ENCODE measurements around the gene HS3ST4. TPM values are rescaled to one million over a fixed set of nuclear protein-coding genes. Genes with fewer than 3 reads are reported as not detected.

The HS3ST4 gene
- total RNA-seq, 1 experiment from 2014 or later, result not detected

DNA sequence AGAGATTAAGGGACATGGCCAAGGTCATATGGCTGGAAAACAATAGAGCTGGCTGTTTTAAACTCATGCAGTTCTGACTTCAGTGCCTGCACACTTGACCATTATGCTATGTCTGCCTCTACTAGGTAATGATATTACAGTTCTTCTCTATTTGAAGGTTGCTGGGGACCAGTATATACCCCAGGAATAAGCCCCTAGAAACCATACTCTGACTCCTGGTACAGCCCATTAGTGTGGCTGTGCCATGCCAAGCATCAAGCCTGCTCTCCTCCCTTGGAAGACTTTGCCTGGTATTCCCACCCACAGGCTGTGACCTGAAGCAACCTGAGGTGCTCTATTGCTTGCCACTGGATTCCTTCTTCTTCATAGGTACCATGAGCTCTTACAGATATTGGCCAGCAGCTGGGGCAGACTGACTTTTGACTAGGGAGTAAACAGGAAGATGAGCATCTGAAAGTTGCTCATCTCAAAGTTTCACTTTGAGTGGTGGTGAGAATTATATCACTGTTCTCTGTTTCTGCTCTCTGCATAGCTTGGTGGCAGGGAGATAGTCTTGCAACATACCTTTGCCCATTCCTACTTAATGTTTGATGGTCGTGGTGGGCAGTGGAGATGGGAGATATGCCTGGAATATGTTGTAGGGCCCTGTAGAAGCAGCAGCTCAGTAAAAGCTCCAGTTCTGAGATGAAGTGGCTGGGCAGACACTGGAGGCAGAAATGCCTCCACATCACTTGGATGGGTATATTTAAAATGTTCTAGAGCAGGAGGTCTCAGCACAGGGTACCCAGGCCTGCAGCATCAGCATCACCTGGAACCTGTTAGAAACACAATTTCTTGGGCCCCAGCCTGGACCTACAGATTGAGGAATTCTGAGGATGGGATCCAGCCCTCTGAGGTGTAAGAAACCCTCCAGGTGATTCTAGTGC, 274.7 kb downstream of the HS3ST4 start:
- Histone ChIP-seq H3K27ac (ENCODE audit: low read depth, low read length) (no peak overlapping the region), H3K9ac (ENCODE audit: low read length) (no peak overlapping the region), H2AFZ (ENCODE audit: low read depth, low read length, poor library complexity, severe bottlenecking) (no peak overlapping the region), H3K4me1 (ENCODE audit: control insufficient read depth in 1 of 2, insufficient read depth in 2 of 2, low read length in 2 of 2) (no peaks in the 10 kb centered on the region), H3K4me3 (replicated peaks in 1 of 2; ENCODE audit: low read depth in 1 of 2, low read length in 2 of 2) (no peak overlapping the region), H3K4me2 (ENCODE audit: low read length) (no peak overlapping the region), H3K79me2 (ENCODE audit: insufficient read depth, low read length) (no peaks in the 10 kb centered on the region), H4K20me1 (ENCODE audit: insufficient read depth) (no peaks in the 10 kb centered on the region), H3K36me3 (ENCODE audit: control insufficient read depth in 1 of 2, insufficient read depth in 2 of 2, low read length in 2 of 2) (no peaks in the 10 kb centered on the region), H3K9me2 (ENCODE audit: insufficient read depth) (no peaks in the 10 kb centered on the region), H3K9me3 (ENCODE audit: control insufficient read depth in 1 of 2, insufficient read depth in 1 of 2, low read depth in 1 of 2, low read length in 2 of 2) (no peaks in the 10 kb centered on the region; a peak in 1 of 4 replicates), H3K27me3 (ENCODE audit: insufficient read depth, low read length) (no peaks in the 10 kb centered on the region)
- DNase-seq (ENCODE audit: low read depth, low spot score) (no peak), ATAC-seq (no peak)
- intact Hi-C loops (cut with micrococcal nuclease), result no loop called here
- TF ChIP-seq ZNF274 (IDR thresholded peaks at IDR 0.05; ENCODE audit: low read depth, low read length) (no peak), EZH2 (IDR thresholded peaks at IDR 0.05) (no peak), JUND (IDR thresholded peaks at IDR 0.05) (no peak), FOSL1 (IDR thresholded peaks at IDR 0.05; ENCODE audit: low read depth) (no peak), CEBPB (IDR thresholded peaks at IDR 0.05; ENCODE audit: low read depth) (no peak), SP1 (IDR thresholded peaks at IDR 0.05; ENCODE audit: low read depth) (no peak), EZH2phosphoT487 (IDR thresholded peaks at IDR 0.05; ENCODE audit: borderline replicate concordance) (no peak), TCF7L2 (IDR thresholded peaks at IDR 0.05; ENCODE audit: borderline replicate concordance, extremely low read depth, insufficient read depth, insufficient read length) (no peak), CBX3 (IDR thresholded peaks at IDR 0.05; ENCODE audit: low read depth) (no peak), SIN3A (IDR thresholded peaks at IDR 0.05; ENCODE audit: low read depth) (no peak), ZFX (IDR thresholded peaks at IDR 0.05) (no peak), EGR1 (IDR thresholded peaks at IDR 0.05; ENCODE audit: low read depth) (no peak), SRF (IDR thresholded peaks at IDR 0.05; ENCODE audit: low read depth) (no peak), POLR2A (IDR thresholded peaks at IDR 0.05; ENCODE audit: borderline replicate concordance, extremely low read depth, insufficient read depth, insufficient read length) (no peak), YY1 (IDR thresholded peaks at IDR 0.05; ENCODE audit: extremely low read depth, insufficient replicate concordance, low read depth, low read length) (no peak), POLR2AphosphoS5 (IDR thresholded peaks at IDR 0.05; ENCODE audit: low read depth, low read length) (no peak)
- TF ChIP-seq, protein P1, sequence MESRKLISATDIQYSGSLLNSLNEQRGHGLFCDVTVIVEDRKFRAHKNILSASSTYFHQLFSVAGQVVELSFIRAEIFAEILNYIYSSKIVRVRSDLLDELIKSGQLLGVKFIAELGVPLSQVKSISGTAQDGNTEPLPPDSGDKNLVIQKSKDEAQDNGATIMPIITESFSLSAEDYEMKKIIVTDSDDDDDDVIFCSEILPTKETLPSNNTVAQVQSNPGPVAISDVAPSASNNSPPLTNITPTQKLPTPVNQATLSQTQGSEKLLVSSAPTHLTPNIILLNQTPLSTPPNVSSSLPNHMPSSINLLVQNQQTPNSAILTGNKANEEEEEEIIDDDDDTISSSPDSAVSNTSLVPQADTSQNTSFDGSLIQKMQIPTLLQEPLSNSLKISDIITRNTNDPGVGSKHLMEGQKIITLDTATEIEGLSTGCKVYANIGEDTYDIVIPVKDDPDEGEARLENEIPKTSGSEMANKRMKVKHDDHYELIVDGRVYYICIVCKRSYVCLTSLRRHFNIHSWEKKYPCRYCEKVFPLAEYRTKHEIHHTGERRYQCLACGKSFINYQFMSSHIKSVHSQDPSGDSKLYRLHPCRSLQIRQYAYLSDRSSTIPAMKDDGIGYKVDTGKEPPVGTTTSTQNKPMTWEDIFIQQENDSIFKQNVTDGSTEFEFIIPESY (IDR thresholded peaks at IDR 0.05; ENCODE audit: extremely low read depth, insufficient replicate concordance, low read length), result no peak
- TF ChIP-seq, protein P2, sequence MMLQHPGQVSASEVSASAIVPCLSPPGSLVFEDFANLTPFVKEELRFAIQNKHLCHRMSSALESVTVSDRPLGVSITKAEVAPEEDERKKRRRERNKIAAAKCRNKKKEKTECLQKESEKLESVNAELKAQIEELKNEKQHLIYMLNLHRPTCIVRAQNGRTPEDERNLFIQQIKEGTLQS (IDR thresholded peaks at IDR 0.05), result no peak
- TF ChIP-seq, protein P3, sequence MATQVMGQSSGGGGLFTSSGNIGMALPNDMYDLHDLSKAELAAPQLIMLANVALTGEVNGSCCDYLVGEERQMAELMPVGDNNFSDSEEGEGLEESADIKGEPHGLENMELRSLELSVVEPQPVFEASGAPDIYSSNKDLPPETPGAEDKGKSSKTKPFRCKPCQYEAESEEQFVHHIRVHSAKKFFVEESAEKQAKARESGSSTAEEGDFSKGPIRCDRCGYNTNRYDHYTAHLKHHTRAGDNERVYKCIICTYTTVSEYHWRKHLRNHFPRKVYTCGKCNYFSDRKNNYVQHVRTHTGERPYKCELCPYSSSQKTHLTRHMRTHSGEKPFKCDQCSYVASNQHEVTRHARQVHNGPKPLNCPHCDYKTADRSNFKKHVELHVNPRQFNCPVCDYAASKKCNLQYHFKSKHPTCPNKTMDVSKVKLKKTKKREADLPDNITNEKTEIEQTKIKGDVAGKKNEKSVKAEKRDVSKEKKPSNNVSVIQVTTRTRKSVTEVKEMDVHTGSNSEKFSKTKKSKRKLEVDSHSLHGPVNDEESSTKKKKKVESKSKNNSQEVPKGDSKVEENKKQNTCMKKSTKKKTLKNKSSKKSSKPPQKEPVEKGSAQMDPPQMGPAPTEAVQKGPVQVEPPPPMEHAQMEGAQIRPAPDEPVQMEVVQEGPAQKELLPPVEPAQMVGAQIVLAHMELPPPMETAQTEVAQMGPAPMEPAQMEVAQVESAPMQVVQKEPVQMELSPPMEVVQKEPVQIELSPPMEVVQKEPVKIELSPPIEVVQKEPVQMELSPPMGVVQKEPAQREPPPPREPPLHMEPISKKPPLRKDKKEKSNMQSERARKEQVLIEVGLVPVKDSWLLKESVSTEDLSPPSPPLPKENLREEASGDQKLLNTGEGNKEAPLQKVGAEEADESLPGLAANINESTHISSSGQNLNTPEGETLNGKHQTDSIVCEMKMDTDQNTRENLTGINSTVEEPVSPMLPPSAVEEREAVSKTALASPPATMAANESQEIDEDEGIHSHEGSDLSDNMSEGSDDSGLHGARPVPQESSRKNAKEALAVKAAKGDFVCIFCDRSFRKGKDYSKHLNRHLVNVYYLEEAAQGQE (IDR thresholded peaks at IDR 0.05; ENCODE audit: low read depth), result no peak
- TF ChIP-seq, protein P4, sequence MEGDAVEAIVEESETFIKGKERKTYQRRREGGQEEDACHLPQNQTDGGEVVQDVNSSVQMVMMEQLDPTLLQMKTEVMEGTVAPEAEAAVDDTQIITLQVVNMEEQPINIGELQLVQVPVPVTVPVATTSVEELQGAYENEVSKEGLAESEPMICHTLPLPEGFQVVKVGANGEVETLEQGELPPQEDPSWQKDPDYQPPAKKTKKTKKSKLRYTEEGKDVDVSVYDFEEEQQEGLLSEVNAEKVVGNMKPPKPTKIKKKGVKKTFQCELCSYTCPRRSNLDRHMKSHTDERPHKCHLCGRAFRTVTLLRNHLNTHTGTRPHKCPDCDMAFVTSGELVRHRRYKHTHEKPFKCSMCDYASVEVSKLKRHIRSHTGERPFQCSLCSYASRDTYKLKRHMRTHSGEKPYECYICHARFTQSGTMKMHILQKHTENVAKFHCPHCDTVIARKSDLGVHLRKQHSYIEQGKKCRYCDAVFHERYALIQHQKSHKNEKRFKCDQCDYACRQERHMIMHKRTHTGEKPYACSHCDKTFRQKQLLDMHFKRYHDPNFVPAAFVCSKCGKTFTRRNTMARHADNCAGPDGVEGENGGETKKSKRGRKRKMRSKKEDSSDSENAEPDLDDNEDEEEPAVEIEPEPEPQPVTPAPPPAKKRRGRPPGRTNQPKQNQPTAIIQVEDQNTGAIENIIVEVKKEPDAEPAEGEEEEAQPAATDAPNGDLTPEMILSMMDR (IDR thresholded peaks at IDR 0.05 in 2 of 3, conservative IDR thresholded peaks at IDR 0.05 in 1 of 3; ENCODE audit: borderline replicate concordance in 1 of 3, insufficient read depth in 1 of 3, low read depth in 2 of 3, low read length in 2 of 3), result no peak
- ChIA-PET POLR2A (no interaction called here), CTCF (no interaction called here), RAD21 (ENCODE audit: low non-redundant PET in 1 of 2, low total read pairs in 2 of 2, uncharacterized antibody in 2 of 2, unreplicated experiment in 2 of 2) (no interaction called here)
- no TSS peak for BruUV-seq (replicated peaks)

Data from HCT116 (cell line).